HG02943 (cell line): ENCODE measurements around the gene THAP4.
"Not testable (repeated sequence)": the region's sequence is repeated elsewhere in the genome, so short reads cannot be mapped to it uniquely, and the experiment has no call there.

Experiments
- ATAC-seq: cut with Tn5 transposase; IDR thresholded peaks from one replicate; pipeline ENCODE4 v1.9.1; 2021; ENCODE audit warnings: mild to moderate bottlenecking, low read depth, moderate library complexity; ENCODE audit not compliant: unreplicated experiment

The THAP4 gene

GRCh38 chr2:241567266-241567665 lies 69.7 kb downstream of the THAP4 start:
- ATAC-seq = not testable (repeated sequence)

DNA sequence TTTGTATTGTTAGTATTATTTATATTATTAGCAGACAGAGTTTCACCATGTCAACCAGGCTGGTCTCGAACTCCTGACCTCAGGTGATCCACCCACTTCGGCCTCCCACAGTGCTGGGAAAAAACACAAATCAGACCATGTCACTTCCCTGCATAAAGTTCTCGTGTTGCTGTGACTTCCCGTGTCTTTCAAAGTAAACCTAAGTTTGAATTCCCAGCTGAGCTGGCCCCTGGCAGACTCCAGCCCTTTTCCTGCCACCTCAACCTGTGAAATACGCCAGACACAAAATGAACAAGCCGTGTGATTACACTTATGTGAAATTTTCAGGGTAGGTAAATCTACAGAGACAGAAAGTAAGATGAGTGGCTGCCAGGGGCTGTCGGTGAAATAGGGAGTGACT lies 70.5 kb downstream of the THAP4 start:
- no peak for ATAC-seq

- not testable (repeated sequence) for ATAC-seq
Observed at GRCh38 chr2:241566021-241566420, 70.9 kb downstream of the THAP4 start.

DNA sequence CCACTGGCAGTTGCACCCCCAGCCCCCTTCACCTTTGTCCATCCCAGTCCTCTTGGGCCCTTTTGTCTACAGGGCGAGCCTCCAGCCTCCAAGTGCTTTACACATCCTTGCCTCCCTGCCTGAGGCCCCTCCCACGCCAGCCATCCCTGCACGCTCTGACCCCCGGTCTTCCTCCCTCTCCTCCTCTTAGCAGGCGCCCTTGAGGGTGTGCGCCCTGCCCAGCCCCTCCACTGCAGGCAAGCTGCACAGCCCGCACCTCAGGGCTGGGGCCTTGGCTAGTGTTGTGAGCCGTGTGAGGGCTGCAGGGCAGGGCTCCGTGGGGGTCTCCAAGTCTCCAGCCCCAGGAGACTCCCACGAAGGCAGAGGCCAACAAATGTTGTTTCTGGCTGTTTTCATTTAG lies 71.5 kb downstream of the THAP4 start:
- no peak for ATAC-seq

- ATAC-seq = no peak
Observed at GRCh38 chr2:241564596-241565410, 72.2 kb downstream of the THAP4 start.

- no peak for ATAC-seq
Observed at GRCh38 chr2:241563981-241564595, 72.9 kb downstream of the THAP4 start.

DNA sequence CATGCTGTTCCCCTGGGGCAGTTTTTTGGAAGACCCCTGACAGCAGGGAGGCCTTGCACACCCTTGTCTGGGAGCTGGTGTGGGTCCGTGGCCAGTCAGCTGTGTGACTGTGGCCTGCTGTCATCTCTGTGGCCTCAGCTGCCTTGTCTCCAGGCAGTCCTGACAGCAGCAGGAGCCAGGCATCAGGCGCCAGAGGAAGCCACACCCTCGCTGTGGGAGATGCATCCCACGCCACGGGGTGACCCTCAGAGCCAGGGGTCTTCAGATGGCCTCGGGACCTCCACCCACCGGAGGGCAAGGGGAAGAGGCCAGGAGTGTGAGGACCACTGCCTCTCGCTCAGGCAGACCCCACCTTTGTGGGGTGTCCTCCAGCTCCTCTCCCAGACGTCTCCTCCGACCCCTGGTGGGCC lies 73.4 kb downstream of the THAP4 start:
- ATAC-seq = no peak

DNA sequence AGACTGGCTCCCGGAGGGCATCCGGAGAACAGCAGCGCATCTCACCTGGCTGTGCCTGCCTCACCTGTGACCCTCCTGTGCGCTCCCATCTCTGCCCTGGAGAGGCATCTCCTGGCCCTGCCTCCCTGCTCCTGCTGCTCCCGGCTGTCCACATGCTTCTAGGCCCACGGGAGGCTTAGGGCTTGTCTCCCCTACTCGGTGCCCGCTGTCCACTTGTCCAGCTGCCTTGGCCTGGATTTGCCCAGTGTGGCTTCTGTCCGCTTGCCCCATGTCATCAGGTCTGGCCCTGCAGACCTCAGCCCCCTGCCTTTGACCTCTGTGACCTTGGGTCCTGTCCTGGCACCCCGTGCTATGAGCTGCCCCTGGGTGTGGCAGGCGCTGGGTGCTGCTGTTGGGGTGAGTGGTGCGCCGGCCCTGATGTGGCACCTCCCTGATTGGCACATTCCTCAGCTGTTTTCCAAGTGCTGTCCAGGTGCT lies 73.9 kb downstream of the THAP4 start:
- ATAC-seq = no peak

DNA sequence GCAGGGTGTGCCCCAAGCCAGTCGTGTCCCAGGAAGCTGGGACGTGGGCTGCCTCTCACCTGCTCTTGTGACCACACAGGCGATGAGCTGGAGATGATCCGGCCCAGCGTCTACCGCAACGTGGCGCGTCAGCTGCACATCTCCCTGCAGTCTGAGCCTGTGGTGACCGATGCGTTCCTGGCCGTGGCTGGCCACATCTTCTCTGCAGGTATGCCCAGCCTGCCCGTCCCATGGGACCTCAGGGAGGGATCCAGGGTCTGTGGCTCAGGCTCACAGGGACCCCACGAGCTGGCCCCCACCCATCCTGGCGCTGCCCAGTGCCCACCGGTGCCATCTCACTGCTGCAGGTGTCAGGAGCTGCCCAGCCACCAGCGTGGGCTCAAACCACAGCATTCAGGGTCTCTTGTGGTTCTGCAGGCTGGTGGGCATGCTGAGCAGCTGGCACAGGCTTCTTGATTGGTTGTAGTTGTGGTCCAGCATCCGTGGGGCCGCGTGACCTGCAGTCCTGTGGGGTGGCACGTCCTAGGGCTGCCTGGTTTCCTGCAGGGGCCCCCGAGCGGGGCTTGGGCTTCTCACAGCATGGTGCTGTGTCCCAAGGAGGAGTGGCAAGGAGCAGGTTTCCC lies 74.6 kb downstream of the THAP4 start:
- no peak for ATAC-seq

DNA sequence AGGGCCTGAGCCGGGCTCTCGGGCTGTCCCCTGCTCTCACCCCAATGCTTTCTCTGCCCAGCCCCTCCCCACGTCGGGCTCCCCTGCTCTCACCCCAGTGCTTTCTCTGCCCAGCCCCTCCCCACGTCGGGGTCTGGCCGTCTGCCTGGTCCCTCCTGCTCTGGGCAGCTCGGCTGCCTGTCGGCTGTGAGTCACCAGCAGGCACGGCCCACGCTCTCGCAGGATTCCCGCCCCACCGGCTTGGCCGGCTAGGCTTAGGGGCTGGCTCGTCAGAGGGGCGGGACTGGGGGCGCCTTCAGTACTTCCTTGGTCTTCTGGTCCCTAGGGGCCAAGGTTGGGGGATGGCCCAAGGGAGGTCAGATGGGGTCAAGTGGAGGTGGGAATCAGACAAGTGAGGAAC lies 75.1 kb downstream of the THAP4 start:
- ATAC-seq = no peak

GRCh38 chr2:241560883-241561474 lies 76.0 kb downstream of the THAP4 start:
- no peak for ATAC-seq

GRCh38 chr2:241560162-241560882 lies 76.6 kb downstream of the THAP4 start:
- ATAC-seq = no peak

DNA sequence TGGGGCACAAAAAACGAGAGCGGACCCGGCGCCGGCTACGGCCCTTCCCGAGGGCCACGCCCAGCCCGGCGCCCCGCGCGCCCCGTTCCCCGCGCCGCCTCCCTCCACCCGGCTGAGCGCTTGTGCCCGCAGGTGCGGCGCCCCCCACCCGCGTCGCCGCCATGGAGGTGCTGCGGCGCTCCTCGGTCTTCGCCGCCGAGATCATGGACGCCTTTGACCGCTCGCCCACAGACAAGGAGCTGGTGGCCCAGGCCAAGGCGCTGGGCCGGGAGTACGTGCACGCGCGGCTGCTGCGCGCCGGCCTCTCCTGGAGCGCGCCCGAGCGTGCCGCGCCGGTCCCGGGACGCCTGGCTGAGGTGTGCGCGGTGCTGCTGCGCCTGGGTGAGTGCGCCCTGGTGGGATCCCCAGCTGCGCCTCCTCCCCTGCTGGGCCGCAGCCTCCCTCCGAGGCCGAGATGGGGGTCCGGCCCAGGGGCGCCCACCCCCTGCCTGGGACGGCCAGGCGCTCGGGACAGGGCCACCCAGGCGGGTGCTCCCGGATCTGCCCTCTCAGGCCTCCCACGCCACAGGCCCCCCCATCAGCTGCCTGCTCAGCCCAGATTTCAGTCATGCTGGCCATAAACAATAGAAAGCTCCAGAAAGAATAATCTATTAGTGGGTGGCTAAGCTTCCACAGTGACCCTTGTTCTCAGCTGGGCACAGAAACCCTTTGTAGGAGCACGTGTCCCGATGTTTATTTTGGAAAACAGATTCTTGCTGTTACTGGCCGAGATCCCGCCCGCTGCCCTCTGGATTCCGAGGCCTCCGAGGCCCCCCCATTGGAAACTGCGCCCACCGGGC lies 77.4 kb downstream of the THAP4 start:
- no peak for ATAC-seq

- no peak for ATAC-seq
Observed at GRCh38 chr2:241558532-241559322, 78.2 kb downstream of the THAP4 start, which contains the start of gene BOK. TSS of gene BOK (plus strand) at chr2:241558745. CDS start at chr2:241559484, 739 bp downstream.

GRCh38 chr2:241556746-241557145 lies 80.2 kb downstream of the THAP4 start:
- no peak for ATAC-seq

GRCh38 chr2:241555711-241556110 lies 81.2 kb downstream of the THAP4 start:
- ATAC-seq = no peak

DNA sequence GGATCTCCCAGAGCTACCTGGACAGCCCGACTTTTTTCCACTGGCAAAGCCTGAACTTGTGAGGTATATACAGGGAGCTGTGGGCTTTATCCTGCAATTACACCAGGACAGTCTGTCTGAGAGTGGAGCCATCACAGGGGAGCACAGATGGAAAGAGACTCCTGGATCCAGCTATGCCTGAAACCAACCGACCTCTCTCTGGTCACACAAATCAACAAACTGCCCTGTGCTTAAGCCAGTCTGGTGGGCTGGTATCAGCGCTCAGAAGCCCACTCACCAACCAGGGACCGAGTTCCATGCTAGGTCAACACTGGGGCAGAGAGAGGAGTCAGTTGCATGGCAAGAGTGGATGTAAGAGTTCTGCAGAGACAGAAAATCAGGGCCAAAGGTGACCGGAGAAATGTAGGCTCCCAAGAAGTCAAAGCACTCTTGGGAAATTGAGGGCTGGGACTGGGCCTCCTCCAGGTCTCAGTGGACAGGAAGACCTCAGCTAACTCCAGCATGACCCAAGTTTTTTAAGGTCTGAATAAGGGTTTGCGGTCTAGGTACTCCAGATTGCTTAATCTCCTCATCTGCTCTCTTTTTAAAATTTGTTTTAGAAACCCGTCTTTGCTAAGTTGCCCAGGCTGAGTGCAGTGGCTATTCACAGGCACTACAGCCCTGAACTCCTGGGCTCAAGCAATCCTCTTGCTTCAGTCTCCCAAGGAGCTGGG lies 82.2 kb downstream of the THAP4 start:
- ATAC-seq = no peak

DNA sequence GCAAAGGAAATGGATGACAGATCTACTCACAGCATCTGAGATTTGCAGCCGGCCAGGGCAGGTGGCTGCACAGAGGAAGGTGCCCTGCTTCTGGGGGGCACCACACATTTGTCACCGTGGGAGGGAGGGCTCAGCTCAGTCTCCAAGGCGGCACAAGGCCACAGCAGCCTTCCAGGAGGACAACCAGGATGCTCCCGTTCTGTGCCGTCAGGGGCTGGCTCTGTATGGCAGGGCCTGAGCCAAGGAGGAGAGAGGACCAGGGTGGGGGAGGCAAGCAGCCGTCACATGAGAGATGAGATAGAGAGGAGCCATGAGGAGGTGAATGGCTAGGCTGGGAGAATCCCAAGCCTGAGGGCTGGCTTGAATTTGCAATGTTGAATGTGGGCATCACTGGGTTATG lies 83.0 kb downstream of the THAP4 start:
- ATAC-seq = no peak
